ENCODE measurements around the gene ARR3. TPM values are rescaled to one million over a fixed set of nuclear protein-coding genes. Genes with fewer than 3 reads are reported as not detected.

Gene ARR3
- not detected for total RNA-seq

DNA sequence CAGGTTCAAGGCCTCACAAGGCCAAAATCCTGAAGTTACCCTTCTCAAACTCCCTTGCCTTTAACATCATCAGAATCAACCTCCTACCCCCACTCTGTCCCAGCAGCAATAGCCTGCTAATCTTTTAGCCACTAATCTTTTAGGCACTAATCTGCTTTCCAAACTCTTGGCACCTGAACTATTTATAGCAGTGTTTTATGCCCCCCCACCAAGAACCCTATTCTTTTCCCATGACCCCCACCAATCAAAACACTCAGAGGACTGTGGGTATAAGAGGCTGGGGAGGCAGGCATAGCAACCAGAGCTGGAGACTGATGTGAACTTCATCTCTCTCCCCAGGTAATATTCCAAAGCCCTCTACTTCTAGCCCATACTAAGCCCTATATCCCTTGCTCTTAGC lies at the start of gene ARR3:
Gene ARR3 (plus strand): TSS at position 301 of the 400 bp plus-strand sequence. CDS start 1,052 bp downstream, outside the sequence.
- no peak for TF ChIP-seq POLR2A (IDR thresholded peaks at IDR 0.05)
- no peak for TF ChIP-seq POLR2AphosphoS5 (IDR thresholded peaks at IDR 0.05)
- TF ChIP-seq, protein P1, sequence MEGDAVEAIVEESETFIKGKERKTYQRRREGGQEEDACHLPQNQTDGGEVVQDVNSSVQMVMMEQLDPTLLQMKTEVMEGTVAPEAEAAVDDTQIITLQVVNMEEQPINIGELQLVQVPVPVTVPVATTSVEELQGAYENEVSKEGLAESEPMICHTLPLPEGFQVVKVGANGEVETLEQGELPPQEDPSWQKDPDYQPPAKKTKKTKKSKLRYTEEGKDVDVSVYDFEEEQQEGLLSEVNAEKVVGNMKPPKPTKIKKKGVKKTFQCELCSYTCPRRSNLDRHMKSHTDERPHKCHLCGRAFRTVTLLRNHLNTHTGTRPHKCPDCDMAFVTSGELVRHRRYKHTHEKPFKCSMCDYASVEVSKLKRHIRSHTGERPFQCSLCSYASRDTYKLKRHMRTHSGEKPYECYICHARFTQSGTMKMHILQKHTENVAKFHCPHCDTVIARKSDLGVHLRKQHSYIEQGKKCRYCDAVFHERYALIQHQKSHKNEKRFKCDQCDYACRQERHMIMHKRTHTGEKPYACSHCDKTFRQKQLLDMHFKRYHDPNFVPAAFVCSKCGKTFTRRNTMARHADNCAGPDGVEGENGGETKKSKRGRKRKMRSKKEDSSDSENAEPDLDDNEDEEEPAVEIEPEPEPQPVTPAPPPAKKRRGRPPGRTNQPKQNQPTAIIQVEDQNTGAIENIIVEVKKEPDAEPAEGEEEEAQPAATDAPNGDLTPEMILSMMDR (IDR thresholded peaks at IDR 0.05): no peak
- intact Hi-C loops (cut with DNase I): no loop called here
- Histone ChIP-seq H3K36me3 (no peaks in the 10 kb centered on the region), H3K4me3 (no peak within 1 kb of the TSS), H3K27me3 (replicated peaks; ENCODE audit: insufficient read depth) (no peaks in the 10 kb centered on the region), H3K27ac (no peak within 1 kb of the TSS), H3K4me1 (replicated peaks) (no peaks in the 10 kb centered on the region), H3K9me3 (no peaks in the 10 kb centered on the region)
- no peak for DNase-seq (ENCODE audit: low spot score)

DNA sequence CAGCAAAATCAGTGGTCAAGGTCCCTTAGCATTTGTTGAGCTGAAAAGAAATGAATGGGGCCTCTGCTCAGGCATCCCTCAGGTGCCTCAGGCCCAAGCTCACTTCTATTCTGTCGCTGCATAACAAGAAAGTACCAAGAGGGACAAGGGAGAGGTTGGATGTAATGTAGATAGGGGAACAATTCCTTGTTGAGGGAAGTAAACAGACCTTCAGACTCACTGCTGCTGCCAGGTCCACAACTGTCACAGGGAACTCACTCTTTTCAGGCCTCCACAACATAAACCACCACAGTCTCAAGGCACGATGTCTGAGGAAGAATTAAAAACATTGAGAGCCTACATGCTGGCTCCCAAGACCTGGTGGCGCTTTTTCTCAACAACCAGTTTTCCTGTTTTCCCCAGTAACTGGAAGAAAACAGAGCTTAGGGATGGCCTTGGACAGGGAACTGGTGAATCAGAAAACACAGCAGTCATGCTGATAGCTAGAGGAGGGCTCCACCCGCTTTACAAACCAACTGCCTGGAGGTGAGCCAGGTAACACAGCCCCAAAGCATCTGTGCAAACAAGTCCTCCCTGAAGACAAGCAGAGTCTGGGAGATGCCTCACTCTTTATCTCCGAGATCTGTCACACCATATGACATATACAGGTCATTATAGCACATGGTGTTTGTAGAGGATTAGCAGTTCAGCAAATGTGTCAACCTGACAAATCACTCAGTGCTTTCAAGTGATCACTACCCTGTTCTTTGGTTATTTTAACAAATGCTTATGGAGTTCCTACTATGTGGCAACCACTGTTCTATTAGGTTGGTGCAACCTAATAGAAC lies 48.0 kb upstream of the ARR3 start:
- DNase-seq (ENCODE audit: low spot score): peak; percentile 65
- 47% methylated on average over 5 of the region's 5 CpGs for WGBS
- Histone ChIP-seq H3K9me3 (no peaks in the 10 kb centered on the region), H3K4me3 (no peak overlapping the region), H3K4me1 (replicated peaks) (no peaks in the 10 kb centered on the region), H3K27ac (peak overlapping the region; percentile 31 to 36), H3K36me3 (no peaks in the 10 kb centered on the region), H3K27me3 (replicated peaks; ENCODE audit: insufficient read depth) (no peaks in the 10 kb centered on the region)
- intact Hi-C loops (cut with DNase I): no loop called here
- TF ChIP-seq, protein P1 (IDR thresholded peaks at IDR 0.05): no peak
- TF ChIP-seq POLR2A (IDR thresholded peaks at IDR 0.05) (no peak), POLR2AphosphoS5 (IDR thresholded peaks at IDR 0.05) (peak; percentile 50)

DNA sequence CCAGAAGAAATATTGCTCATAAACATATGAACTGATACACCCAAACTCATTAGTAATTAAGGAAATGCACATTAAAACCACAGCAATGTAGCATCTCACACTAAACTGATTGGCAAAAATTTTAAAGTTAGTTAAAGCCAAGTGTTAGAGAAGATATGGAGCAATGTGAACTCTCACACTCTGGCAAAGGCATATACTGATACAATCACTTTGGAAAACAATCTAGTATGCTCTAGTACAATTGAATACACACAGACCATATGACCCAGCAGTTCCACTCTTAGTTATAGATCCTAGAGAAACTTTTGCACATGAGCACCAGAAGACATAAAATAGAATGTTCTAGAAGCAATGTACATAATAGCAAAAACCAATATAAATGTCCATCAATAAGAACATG lies 42.1 kb upstream of the ARR3 start:
- no peak overlapping the region for H3K4me3 ChIP-seq
- TF ChIP-seq, protein P1 (IDR thresholded peaks at IDR 0.05): no peak
- TF ChIP-seq POLR2A (IDR thresholded peaks at IDR 0.05) (no peak), POLR2AphosphoS5 (IDR thresholded peaks at IDR 0.05) (no peak)
- intact Hi-C loops (cut with DNase I): no loop called here
- no peaks in the 10 kb centered on the region for H3K9me3 ChIP-seq
- H3K27ac ChIP-seq: no peak overlapping the region
- no peak for DNase-seq (ENCODE audit: low spot score)
- no peaks in the 10 kb centered on the region for H3K27me3 ChIP-seq (replicated peaks; ENCODE audit: insufficient read depth)
- H3K36me3 ChIP-seq: no peaks in the 10 kb centered on the region
- no peaks in the 10 kb centered on the region for H3K4me1 ChIP-seq (replicated peaks)

DNA sequence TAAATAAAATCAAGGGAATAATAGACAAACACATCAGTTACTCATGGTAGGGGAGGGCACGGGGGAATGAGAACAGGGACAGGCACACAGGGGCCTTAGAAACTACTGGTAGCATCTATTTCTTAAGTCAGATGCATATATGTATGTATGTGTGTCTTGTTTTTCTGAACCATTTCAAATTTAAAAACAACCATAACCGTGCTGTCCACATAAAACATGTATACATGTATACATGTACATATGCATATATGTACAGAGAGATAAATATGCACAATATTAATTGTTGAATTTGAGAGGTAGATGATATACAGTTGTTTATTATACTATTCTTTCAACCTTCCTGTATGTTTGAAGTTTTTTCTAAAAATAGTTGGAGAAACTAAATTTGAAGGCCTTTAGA lies 41.4 kb upstream of the ARR3 start:
- intact Hi-C loops (cut with DNase I): no loop called here
- Histone ChIP-seq H3K4me3 (no peak overlapping the region), H3K9me3 (no peaks in the 10 kb centered on the region), H3K4me1 (replicated peaks) (no peaks in the 10 kb centered on the region), H3K27me3 (replicated peaks; ENCODE audit: insufficient read depth) (no peaks in the 10 kb centered on the region), H3K27ac (no peak overlapping the region), H3K36me3 (no peaks in the 10 kb centered on the region)
- DNase-seq (ENCODE audit: low spot score): no peak
- TF ChIP-seq, protein P1 (IDR thresholded peaks at IDR 0.05): no peak
- TF ChIP-seq POLR2A (IDR thresholded peaks at IDR 0.05) (no peak), POLR2AphosphoS5 (IDR thresholded peaks at IDR 0.05) (no peak)
- WGBS: 89% methylated on average over 2 of the region's 2 CpGs

DNA sequence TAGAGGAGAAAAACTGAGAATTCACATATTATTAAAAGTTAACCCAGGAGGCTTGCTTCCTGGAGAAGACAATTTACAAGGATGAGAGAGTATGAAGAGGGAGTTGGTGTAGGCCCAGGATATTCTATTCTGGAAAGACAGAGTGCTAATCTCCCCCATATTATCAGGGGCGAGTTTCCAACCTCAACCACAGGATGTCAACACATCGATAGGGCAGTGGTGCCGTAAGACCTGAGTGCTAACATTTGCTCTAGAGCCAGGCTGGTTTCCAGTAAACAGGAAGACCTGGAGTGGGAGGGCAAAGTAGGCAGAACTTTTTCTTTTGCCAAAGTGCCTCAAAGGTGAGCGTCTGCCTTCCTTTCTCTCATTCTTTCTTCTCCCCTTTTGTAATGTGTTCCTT lies 36.5 kb upstream of the ARR3 start:
- intact Hi-C loops (cut with DNase I): no loop called here
- TF ChIP-seq POLR2A (IDR thresholded peaks at IDR 0.05) (no peak), POLR2AphosphoS5 (IDR thresholded peaks at IDR 0.05) (no peak)
- TF ChIP-seq, protein P1 (IDR thresholded peaks at IDR 0.05): no peak
- H3K4me1 ChIP-seq (replicated peaks): no peaks in the 10 kb centered on the region
- no peaks in the 10 kb centered on the region for H3K36me3 ChIP-seq
- no peak for DNase-seq (ENCODE audit: low spot score)
- H3K9me3 ChIP-seq: no peaks in the 10 kb centered on the region
- no peak overlapping the region for H3K4me3 ChIP-seq
- H3K27ac ChIP-seq: no peak overlapping the region
- H3K27me3 ChIP-seq (replicated peaks; ENCODE audit: insufficient read depth): no peaks in the 10 kb centered on the region
- WGBS: 57% methylated on average over 4 of the region's 4 CpGs
